ENCODE results near the gene CLDN5.

DNA sequence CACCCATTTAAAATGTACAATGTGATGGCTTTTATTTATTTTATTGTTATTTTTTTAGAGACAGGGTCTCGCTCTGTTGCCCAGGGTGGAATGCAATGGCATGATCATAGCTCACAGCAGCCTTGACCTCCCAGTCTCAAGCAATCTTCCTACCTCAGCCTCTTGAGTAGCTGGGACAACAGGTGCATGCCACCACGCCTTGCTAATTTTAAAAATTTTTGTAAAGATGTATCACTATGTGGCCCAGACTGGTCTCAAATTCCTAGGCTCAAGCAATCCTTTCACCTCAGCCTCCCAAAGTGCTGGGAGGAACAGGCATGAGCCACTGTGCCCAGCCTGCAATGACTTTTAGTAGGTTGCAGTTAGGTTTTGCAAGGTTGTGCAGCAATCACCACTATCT is 14.3 kb downstream of the CLDN5 start:
- no peak for TF ChIP-seq CTCF (IDR thresholded peaks at IDR 0.05)
- no peak for TF ChIP-seq POLR2A (IDR thresholded peaks at IDR 0.05)
- no peak for TF ChIP-seq POLR2AphosphoS5 (IDR thresholded peaks at IDR 0.05; ENCODE audit: insufficient read depth in 1 of 2, low read depth in 1 of 2)
